GM12864 (cell line): Measurements from ENCODE around the gene MPC2.
A peak's percentile ranks its signal among the peaks of the same experiment; 100 is the strongest.
"Not testable (repeated sequence)": the region's sequence is repeated elsewhere in the genome, so short reads cannot be mapped to it uniquely, and the experiment has no call there.

Experiments used
- DNase-seq: peaks from one replicate; pipeline ENCODE4 v3.0.0-alpha.2; 2011; ENCODE audit warnings: low read depth
- H3K4me3 ChIP-seq: 2 replicates; pipeline ENCODE4 v1.5.1; 2011; ENCODE audit warnings: mild to moderate bottlenecking, low read depth, low read length, control low read depth
- CTCF ChIP-seq: IDR thresholded peaks from 2 replicates; pipeline ENCODE4 v1.5.1; 2011; ENCODE audit warnings: low read depth, mild to moderate bottlenecking, moderate library complexity, low read length, control low read depth, inconsistent platforms; ENCODE audit errors: missing control alignments

MPC2 gene

GRCh38 chr1:167936068-167936929, 573 bp downstream of the MPC2 start, which contains the start of gene DCAF6:
Gene DCAF6, plus strand, starts transcription at chr1:167936683. Its CDS starts 229 bp downstream, at chr1:167936912.
- peak; percentile 97 for DNase-seq
- no peak for TF ChIP-seq CTCF

GRCh38 chr1:167935216-167936067, 1.4 kb downstream of the MPC2 start:
- peak overlapping the region; percentile 75 for H3K4me3 ChIP-seq
- peak; percentile 8 for DNase-seq
- TF ChIP-seq CTCF = no peak

More at GRCh38 chr1:167936068-167936929, 573 bp downstream of the MPC2 start, which contains the start of gene DCAF6:
- peak within 1 kb of the TSS; percentile 75 for H3K4me3 ChIP-seq

GRCh38 chr1:167934426-167935215, 2.3 kb downstream of the MPC2 start:
- no peak for TF ChIP-seq CTCF
- no peak for DNase-seq
- H3K4me3 ChIP-seq = peak overlapping the region; percentile 75

GRCh38 chr1:167933788-167934187, 3.1 kb downstream of the MPC2 start:
- no peak for DNase-seq
- peak overlapping the region; percentile 13; the same call in 1 of the 2 replicates for H3K4me3 ChIP-seq
- no peak for TF ChIP-seq CTCF

- H3K4me3 ChIP-seq = no peak overlapping the region
- TF ChIP-seq CTCF = no peak
- no peak for DNase-seq
These were observed 7.1 kb downstream of the MPC2 start for GRCh38 chr1:167929725-167930124.

GRCh38 chr1:167928919-167929318, 8.0 kb downstream of the MPC2 start:
- not testable (repeated sequence) for H3K4me3 ChIP-seq

More at GRCh38 chr1:167928919-167929318, 8.0 kb downstream of the MPC2 start:
- DNase-seq = not testable (repeated sequence)
